T-helper 22 cell (primary cell): Measurements from ENCODE around the gene NEURL1B.
"Not testable (repeated sequence)": the region's sequence is repeated elsewhere in the genome, so short reads cannot be mapped to it uniquely, and the experiment has no call there.

Source experiments
- DNase-seq: peaks from one replicate; pipeline ENCODE4 v3.0.0-alpha.2; 2020; ENCODE audit warnings: low read depth

NEURL1B gene

DNA sequence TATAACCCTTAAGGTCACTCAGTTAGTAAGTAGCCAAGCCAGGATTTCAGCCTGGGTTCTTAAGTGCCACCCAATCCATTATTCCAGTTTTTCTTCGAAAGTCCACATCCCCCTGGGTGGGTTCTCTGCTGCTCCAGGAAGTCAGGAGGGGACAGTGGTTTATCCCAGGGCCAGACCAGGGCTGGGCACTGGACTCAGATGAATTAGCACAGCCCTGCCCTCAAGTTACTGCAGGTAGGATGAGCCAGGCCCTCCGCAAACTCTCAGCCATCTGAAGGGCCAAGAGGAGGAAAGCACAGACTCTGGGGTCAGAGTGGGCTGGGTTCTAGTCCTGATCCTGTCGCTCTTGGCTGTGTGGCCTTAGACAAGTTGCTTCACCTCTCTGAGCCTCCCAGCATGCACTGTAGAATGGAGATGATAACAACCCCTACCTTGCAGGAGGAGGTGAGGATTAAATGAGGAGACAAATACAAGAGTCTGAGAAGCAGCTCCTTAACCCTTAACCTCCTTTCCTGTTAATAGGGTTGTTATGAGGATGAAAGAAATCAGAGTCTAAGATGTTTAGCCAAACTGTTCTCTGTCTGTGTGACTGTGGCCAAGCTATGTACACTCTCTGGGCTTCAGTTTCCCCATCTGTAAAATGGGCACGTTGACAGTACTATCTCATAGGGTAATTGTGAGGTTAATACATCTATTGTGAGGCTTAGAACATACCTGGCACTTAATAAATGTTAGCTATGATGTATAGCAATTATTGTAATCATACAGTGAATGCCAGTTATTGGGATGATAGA is 6.8 kb upstream of the NEURL1B start:
- no peak for DNase-seq

DNA sequence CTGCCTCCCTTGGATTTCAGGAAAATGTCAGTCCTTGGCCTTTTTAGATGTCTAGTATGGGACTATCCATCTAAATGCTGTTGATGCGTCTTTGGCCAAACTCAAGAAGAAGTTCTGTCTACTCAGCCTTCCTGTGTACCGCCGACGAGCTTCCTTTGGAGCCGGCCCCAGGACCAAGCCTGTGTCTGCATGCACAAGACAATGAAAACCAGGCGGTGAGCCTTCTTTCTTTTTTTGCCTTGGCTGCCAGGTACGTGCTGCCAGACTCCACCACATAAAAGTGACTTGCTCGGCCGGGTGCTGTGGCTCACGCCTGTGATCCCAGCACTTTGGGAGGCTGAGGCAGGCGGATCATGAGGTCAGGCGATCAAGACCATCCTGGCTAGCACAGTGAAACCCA is 6.0 kb upstream of the NEURL1B start:
- DNase-seq = no peak

DNA sequence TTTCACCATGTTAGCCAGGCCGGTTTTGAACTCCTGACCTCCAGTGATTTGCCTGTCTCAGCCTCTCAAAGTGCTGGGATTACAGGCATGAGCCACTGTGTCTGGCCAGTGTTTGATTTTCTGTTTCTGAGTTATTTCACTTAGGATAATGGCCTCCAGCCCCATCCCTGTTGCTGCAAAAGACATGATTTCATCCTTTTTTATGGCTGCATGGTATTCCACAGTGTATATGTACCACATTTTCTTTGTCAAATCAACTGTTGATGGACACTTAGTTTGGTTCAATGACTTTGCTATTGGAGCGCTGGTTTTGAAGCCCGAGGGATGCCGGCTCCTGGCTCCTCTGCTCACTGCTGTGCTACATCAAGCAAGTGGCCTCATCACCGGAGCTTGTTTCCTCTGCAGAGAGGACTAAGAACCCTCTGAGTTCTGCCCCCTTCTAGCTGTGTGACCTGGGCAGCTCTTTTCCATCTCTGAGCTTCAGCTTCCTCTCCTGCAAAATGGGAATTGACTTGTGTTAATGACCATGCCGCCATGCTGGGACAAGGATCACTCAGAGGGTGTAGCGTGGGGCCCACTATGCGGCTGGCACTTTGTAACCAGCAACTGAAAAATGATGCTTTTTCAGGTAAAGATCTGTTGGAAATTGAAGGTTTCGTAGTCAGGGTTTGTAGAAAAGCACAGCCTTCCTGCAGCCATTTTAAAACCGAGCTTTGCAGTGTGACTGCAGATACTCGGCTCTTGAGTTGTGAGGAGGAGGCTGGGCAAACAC is 4.6 kb upstream of the NEURL1B start:
- DNase-seq = no peak

DNA sequence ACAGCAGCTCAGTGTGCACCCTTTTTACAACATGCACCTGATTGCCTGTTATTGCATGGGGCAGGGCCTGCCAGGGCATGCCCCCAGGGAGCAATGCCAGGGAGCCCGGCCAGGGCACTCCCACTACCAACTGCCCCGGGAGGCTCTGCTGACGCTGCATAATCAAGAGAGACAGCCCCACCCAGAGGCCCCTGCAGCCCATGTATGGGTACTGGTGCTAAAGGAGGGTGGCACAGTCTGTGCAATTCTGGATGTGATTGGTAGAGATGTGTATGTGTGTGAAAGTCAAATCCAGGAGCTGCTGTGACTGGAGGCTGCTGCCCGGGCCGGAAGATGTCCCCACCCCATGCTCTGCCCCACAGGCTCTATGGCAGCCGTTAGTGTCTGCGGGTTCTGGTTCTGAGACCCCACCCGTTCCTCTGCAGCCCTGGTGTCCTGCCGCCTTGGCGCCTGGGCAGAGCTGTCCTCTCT is 3.9 kb upstream of the NEURL1B start:
- no peak for DNase-seq

DNA sequence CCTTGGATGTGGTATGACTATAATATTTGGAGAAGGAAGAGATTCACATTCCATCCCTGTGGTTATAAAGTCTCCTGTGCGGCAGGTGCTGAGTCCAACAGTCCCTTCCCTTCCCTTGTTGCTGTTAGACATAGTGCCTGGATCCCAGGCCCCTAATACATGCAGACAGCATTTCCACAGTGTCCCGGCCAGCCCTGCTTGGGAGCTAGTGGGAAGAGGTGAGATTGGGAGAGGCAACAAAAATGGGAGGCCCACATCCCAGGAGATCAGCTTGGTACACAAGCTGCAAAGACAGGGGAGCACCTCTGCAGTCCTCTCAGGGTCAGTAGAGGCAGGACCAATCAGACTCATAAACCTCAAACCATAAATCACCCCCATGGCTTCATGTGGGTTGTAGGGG is 3.3 kb upstream of the NEURL1B start:
- DNase-seq = no peak

DNA sequence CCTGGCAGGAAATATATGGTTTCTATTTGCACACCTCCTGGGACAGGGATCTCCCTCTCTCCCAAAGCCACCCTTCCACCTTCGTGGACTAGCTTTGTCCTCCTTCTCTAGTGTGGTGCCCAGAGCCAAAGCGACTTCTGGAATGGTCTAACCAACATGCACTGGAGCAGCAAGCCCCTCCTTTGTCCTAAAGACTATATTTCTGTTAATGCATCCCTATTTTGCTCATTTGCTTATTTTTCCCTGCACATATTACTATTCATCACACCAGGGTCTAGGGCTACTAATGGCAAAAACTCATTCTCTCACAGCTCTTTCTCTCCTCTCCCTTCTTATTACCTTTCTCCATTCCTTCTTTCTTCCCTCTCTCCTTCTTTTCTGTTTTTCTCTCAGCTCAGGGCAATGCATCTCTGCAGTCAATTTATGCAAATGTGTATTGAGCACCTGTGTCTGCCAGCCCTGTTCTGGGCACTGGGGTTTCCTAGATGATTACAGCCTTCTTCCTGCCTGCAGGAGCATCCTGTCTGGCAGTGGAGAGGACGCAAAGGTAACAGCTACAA is 2.8 kb upstream of the NEURL1B start:
- no peak for DNase-seq

DNA sequence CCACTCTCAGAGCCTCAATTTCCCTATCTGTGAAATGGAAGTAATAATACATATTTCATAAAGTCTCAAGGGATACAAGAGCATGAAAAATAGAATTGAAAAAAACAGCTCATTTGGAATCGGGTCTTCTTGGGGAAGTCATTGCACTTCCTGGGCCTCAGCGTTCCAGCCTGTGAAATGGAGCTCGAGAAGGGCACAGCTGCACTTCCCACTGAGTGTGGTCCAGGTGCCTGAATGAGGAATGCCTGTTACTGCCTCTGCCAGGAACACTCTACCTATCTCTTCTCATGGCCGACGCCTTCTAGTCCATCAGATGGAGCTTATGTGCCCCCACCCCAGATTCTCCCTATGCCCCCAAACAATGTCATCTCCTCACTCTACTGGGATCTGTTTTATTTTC is 924 bp upstream of the NEURL1B start:
- DNase-seq = no peak

DNA sequence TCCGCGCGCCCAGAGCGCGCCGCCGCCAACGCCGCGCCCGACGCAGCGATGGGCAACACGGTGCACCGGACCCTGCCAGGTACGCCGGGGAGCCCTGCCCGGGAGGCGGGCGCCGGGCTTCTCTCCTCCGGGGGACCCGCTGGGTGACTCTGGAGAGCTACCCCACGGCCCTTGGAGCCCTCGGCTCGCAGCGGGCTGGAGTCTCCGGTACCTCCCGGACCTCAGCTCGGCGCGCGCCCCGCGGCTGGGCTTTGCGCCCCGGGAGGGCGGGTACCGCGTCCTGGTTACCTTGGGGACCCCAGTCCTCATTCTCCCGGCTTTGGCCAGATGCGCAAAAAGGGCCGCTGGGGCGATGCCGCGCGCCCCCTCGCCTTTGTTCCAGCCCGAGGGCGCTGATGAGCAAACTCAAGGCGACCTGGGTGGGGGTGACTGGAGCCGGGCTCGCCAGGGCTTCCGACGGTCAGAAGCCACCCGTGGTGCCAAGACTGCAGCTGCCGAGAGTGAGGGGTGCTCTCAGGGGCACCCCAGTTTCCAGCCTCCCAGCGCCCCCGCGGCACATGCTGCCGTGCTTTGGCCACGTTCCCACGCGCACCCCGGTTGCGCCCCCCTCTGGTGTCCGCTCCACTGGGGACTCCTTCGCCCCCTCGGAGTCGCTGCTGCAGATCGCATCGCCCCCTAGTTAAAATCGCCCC is 442 bp downstream of the NEURL1B start:
- no peak for DNase-seq

DNA sequence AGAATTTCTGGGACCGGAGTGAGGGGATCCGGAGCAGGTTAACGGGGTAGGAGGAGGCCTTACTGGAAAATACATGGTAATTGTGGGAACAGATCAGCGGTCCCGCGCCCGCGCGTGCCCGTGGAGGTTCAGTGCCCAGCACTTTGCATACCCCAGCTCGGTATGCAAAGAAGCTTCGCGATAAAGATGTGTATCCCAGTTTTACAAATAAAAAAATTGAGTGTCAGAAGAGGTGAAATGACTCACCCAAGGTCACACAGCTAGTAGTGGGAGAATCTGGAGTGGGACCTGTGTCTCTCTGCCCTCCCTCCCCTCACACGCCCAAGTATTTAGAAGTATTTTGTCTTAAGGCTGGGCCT is 967 bp downstream of the NEURL1B start:
- DNase-seq = no peak

DNA sequence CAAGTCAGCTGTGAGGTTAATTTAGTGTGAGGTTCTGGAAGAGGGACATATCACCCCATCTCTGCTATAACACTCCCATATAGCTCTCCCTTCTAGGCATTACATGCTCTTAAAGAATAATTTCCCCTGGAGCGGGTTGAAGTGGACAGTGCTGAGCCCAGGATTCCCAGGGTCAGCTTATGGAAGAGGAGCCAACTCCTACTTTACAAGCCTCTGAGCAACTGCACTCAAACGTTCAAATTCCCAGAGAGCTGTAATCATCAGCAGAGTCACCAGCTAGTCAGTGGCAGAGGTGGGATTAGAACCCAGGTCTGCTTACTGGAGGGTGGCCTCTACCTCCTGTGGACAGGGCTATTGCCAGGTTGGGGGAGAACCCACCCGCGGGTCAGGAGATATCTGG is 1.4 kb downstream of the NEURL1B start:
- no peak for DNase-seq

DNA sequence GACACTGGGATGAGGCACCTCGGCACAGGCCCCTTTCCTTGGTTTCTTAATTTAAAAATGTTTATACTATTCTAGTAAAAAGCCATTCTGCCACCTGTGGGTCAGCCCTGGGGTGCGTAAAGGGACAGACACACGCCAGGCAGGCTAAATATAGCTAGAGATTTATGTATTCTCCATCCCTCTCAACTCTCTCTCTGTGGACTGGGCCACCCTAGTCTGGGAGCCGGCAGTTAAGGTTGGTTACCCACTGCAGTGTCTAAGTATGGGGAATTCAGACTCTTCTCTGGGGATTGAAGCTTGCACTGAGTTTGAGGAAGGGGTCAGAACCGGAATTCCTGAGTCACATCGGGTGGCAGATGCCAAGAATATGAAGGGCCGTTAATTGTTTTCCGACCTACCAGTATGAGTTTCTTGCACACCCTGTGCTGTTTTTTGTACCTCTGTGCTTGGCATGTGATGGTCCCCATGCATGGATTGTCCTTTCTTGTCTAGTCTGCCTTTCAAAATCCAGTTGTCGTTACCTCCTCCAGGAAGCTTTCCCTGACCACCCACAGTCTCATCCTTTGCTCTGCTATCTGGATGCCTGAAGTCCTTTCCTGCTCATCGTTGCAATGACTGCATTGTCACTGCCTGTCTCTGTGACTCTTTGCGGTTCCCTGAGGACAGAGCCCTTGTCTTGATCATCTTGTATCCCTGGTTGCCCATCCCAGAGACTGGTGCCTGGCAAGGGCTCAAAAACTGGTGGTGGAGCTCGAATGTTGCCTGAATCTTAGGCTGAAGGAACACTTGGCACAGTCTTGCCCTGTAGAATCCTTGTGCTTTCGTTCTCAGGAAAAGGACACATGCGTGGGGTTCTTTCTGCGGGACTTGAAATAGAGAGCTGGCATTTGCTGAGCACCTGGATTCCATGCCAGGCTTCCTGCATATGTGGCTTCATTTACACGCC is 2.1 kb downstream of the NEURL1B start:
- no peak for DNase-seq

DNA sequence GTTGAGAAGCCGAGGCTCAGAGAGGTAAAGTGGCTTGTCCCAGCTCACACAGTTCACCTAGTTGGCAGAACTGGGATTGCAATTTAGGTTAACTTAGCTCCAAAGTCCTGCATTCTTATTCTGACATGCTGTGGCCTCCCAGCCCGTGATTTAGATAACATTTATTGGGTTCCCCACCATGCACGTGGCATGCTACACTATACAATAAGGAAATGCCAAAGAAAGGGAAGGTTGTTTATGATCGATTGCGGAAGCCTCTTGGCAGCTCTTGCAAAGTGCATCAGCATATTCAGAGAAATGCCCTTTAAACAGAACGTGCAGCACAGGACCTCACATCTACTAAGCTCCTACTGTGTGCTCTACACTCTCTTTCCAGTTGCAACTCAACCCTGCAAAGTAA is 3.2 kb downstream of the NEURL1B start:
- no peak for DNase-seq

DNA sequence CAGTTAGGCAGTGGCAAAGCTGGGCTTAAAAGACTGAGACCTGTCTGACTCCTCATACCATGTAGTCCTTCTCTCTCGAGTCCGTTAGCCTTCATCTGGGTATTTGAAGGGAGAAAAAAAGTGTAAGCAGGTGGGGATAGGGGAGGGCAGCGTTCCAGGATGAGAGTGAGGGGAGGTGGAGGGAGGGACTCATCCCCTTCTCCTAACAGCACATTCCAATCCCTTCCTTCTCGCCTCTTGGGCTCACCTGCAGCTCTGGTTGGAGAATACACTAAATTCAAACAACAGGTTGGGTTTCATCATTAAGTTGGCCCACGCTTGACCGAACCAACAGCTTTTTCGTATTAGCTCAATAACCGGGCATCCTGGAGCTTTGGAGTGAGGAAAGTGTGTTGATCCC is 3.6 kb downstream of the NEURL1B start:
- no peak for DNase-seq

DNA sequence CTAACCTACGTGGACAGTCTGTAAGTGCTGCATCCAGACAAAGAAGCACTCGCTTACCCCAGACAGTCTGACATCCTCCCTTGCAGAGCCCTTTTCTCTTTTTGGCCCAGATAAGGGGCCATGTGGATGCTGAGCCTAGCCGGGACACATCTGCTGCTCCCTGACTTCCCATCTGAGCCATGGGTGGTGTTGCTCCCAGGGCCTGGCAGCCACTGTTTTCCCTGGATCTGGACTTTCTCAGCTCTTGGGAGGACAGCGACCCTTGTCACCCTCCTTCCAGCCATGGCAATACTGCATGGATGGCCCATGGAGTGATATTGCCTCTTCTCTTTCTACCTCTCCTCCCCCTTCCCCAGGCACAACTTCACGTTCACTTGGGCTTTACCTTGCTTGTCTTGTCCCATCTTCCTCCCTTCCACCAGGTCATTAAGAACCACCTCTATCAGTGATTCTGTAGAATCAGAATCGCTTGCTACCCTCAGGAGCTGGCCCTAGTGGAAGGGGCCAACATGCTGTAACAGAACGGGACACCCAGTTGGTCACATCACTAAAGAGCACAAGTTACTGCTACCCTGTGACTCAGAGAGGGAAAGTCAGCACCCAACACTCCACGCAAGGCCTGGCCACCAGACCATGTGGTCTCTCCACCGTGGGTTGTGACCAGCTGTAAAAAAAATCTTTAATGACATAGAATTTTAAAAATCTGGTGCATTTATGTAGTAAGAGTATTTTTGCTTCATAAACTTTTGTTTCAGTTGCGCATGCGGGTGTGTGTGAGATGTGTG is 4.4 kb downstream of the NEURL1B start:
- no peak for DNase-seq

DNA sequence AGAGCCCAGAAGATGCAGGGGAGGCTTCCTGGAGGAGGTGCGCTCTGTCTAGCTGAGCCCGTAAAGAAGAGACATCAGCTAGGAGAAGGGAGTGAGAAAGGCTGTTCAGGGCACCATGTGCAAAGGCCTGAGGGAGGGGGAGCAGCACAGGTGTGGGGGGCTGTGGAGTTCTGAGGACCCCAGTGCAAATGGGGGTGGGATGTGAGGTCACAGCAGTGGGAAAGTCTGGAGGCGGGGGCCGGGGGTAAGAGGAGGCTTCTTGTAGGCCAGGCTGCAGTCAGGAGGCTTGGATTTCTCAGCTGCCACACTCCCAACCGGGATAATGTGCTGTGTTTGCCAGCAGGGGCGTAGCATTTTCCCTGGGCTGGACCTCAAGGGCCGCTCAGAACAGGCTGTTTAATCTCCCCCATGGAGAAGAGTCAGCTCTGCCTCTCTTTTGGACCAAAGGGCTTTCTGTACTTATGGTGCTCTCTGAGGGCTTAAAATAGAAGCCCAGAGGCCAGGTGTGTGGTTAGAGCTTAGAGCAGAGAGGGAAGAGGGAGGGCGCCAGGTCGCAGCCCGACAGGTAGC is 5.7 kb downstream of the NEURL1B start:
- DNase-seq = no peak

DNA sequence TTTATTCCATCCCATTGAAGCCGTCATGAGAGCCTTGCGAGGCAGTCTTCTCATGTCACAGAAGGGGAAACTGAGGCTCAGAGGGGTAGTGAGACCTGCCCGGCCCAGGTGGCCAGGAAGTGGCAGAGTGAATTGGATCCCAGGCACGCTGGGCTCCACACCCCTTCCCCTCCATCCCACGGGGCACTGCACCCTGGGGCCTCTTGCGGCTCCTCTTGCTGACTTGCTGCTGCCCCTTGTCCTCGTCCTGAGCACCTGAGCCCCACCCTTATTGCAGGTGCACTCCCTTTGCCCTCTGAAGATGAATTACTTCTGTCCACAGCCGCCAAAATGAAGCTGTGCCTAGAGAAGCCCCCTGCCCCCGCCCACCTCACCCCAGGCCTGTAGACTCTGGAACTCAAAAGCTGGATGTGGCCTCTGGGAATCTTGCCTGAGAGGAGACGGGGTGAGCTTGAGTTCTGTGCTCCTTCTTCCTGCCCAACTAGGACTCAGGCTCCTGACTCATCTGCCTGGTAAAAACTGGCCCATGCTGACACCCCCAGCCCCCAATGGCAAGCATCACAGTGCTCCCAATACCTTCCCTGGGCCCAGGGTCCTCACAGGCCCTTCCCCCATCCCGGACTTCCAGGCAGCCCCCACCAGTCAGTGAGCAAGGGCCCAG is 6.4 kb downstream of the NEURL1B start:
- no peak for DNase-seq

DNA sequence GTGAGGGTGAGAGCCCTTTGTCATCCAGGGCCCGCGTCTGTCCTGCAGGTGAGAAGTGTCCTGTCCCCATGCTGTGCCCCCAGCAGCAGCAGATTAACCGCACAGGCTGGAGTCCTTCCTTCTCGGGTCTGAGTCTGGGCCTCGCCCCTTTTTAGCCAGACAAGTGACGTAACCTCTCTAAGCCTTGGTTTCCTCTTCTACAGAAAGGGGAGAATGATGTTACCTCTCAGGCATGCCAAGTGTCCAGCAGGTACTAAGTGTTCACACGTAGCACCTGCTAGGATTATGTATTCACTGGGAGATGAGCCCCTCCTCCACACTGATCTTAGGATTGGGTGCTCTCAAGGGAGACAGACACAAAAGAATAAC is 6.9 kb downstream of the NEURL1B start:
- DNase-seq = no peak

DNA sequence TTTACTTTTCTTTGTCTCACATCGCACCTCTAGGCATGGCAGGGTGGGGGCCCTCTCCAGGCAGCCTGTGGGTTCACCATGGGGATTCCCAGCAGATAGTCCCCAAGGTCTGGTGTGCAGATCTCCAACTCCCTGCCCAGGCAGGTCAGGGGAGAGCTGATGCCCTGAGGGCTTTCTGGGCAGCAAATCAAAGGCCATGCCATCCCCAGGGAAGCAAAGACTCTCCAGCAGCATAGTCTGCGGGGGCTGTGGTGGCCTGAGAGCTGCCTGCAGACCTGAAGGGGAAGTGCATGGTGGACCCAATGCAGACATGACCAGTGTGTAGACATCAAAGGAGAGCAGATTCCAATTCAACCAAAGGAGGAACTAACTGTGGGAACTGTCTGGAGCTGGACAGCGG is 7.7 kb downstream of the NEURL1B start:
- DNase-seq = no peak

DNA sequence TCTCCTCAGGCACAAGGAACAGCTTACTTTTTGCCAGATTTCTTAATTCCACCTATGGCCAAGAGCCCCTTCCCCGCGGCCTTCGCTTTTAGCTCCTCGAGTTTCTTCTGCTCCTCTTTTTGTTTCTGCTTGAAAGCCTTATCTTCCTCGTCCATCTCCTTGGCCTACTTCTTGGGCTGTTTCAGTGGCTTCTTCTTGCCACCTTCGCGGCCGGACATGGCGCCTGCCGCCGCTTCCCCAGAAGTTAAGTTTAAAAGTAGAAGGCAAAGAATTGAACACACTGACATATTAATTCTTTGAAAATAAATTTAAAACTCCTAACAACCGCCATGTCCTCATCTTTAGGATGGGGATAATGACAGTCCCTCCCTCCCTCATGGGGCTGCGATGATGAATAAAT is 15.4 kb downstream of the NEURL1B start:
- DNase-seq = not testable (repeated sequence)
